GM12878 (cell line): ENCODE results near the gene MCCD1.

Experiments
- BCL3 ChIP-seq: IDR thresholded peaks from 2 replicates; pipeline ENCODE4 v1.6.1; 2011; ENCODE audit warnings: borderline replicate concordance, low read depth, mild to moderate bottlenecking, moderate library complexity, low read length; ENCODE audit not compliant: insufficient read depth, poor library complexity, severe bottlenecking
- CEBPB ChIP-seq, 2 experiments: fragments of 150-350 bp in 1 of 2; IDR thresholded peaks; 2 replicates each; pipeline ENCODE4 v1.6.1; 2012 to 2014; ENCODE audit warnings: low read depth in 2 of 2, low read length in 2 of 2, borderline replicate concordance in 1 of 2, inconsistent platforms in 1 of 2
- CTCF ChIP-seq, 3 experiments: IDR thresholded peaks in 2 of 3; conservative IDR thresholded peaks in 1 of 3; 2 replicates each; pipeline ENCODE4 v1.5.1; 2011; ENCODE audit warnings: low read depth in 3 of 3, low read length in 3 of 3, mild to moderate bottlenecking in 3 of 3, control low read depth in 2 of 3, moderate library complexity in 2 of 3, inconsistent platforms in 1 of 3, mixed read lengths in 1 of 3; ENCODE audit not compliant: control insufficient read depth in 2 of 3, insufficient read depth in 1 of 3; ENCODE audit errors: extremely low read depth in 1 of 3
- PAX5 ChIP-seq: IDR thresholded peaks from 2 replicates; pipeline ENCODE4 v1.6.1; 2011; ENCODE audit warnings: low read depth, low read length, borderline replicate concordance
- PML ChIP-seq: IDR thresholded peaks from 2 replicates; pipeline ENCODE4 v1.6.1; 2012; ENCODE audit warnings: low read length, inconsistent platforms
- POLR2A ChIP-seq: IDR thresholded peaks from 2 replicates; pipeline ENCODE4 v1.6.1; 2011; ENCODE audit warnings: low read depth, mild to moderate bottlenecking, low read length
- POLR2AphosphoS5 ChIP-seq: IDR thresholded peaks from 2 replicates; pipeline ENCODE4 v1.6.1; 2011; ENCODE audit warnings: mild to moderate bottlenecking, low read length, inconsistent platforms
- ZBTB11 ChIP-seq: fragments of 450-650 bp; formaldehyde crosslinking; IDR thresholded peaks from 2 replicates; pipeline ENCODE4 v1.5.0; 2022; ENCODE audit warnings: mild to moderate bottlenecking, missing genetic modification characterization

- no peak for TF ChIP-seq POLR2AphosphoS5
- no peak for TF ChIP-seq CEBPB (IDR thresholded peaks at IDR 0.05; ENCODE audit: borderline replicate concordance in 1 of 2, low read depth in 2 of 2, low read length in 2 of 2)
- TF ChIP-seq CTCF (IDR thresholded peaks at IDR 0.05 in 2 of 3, conservative IDR thresholded peaks at IDR 0.05 in 1 of 3; ENCODE audit: control insufficient read depth in 2 of 3, extremely low read depth in 1 of 3, insufficient read depth in 1 of 3, low read depth in 3 of 3, low read length in 3 of 3): no peak
- no peak for TF ChIP-seq POLR2A
- TF ChIP-seq ZBTB11 (CRISPR knock-in tag): no peak
- TF ChIP-seq PAX5: no peak
- TF ChIP-seq BCL3: no peak
- no peak for TF ChIP-seq PML
Measured at GRCh38 chr6:31479151-31479932, 49.4 kb upstream of the MCCD1 start.
